Activated CD4-positive, alpha-beta T cell treated with anti-CD3 and anti-CD28 coated beads, Interleukin-2, amount 50 U/mL, for 1 hour (primary cell): ENCODE measurements around the gene SLC47A2.
"Not testable (repeated sequence)": the region's sequence is repeated elsewhere in the genome, so short reads cannot be mapped to it uniquely, and the experiment has no call there.

ENCODE experiments used
- DNase-seq: peaks from one replicate; pipeline ENCODE4 v3.0.0-alpha.2; 2020

The SLC47A2 gene

GRCh38 chr17:19716108-19717030 lies at the start of gene SLC47A2:
Gene SLC47A2, minus strand, starts transcription at chr17:19716584. Its CDS starts 29 bp downstream, at chr17:19716555.
- DNase-seq, result no peak

DNA sequence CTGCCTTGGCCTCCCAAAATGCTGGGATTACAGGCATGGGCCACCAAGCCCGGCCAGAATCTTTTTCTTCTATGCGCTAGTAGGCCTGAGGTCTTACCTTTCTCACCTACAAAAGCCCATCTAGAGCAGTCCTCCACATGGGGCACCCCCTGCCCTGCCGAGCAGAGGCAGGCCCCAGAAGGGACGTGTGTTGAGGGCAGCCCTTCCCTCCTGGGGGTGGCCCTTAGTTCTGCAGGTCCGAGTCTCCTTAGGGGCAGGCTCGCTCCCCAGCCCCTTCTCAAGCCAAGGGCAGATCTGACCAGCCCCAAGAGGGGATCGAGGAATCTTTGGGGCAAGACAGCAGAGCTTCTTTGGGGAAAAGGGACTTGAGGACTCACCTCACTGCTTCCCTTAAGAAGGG lies 49.6 kb upstream of the SLC47A2 start:
- no peak for DNase-seq

DNA sequence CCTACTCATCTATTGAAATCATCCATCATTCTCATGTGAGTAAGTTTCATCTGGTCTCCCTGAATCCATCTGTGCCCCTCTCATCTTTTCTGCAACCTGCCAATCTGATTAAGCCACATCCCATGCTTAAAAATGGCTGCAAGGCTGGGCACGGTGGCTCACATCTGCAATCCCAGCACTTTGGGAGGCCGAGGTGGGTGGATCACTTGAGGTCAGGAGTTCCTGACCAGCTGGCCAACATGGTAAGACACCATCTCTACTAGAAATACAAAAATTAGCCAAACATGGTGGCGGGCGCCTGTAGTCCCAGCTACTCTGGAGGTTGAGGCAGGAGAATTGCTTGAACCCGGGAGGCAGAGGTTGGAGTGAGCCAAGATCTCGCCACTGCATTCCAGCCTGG lies 47.6 kb upstream of the SLC47A2 start:
- DNase-seq, result not testable (repeated sequence)

DNA sequence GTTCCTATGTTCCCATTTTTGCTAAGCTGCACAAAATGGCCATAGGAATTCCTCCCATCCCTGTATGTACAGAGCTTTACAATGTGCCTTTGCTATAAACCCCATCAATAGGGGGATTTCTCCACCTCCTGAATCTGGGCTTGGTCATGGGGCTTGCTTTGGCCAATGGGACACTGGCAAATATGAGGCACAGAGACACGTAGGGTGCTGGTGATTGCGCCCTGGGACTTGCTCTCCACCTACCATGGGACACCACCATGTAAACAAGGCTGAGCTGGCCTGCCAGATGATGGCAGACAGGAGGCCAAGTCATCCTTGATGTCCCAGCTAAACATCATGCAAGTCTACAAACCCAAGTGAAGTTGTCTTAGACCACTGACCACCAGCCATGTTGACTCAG lies 47.0 kb upstream of the SLC47A2 start:
- no peak for DNase-seq

DNA sequence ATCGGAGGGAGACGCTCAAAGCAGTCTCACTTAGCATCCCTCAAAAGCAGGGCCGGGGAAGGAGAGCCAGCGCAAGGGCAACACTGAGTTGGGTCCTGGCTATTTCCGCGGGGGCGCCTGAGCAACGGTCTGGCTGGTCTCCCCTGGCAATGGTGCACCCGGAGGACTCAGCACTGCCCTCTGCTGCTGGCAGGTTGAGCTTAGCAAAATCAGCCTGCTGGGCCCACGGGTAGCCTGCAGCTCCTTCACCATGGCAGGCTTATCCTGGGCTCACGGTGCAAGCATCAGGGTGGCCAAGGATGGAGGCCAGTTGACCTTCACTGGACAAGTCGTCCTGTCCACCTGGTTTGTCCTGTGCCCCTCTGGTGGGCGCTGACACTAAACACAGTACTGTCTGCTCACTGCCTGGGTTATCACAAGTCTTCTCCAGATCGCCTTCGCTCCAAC lies 46.2 kb upstream of the SLC47A2 start:
- DNase-seq, result peak; percentile 59

DNA sequence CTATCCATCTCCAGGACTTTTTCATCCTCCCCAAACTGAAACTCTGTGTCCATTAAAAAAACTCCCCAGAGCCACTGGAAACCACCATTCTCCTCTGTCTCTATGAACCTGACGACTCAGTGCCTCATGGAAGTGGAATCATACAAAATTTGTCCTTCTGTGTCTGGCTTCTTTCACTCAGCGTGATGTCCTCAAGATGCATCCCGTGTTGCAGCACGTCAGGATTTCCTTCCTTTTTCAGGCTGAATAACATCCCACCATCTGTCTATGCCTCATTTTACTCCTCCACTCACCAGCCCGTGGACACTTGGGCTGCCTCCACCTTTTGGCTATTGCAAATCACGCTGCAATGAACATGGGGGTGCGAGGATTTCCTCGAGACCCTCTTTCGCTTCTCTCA lies 44.4 kb upstream of the SLC47A2 start:
- no peak for DNase-seq

- no peak for DNase-seq
Measured at GRCh38 chr17:19759568-19760549, 43.5 kb upstream of the SLC47A2 start.

- DNase-seq, result no peak
Measured at GRCh38 chr17:19757536-19758180, 41.3 kb upstream of the SLC47A2 start.

DNA sequence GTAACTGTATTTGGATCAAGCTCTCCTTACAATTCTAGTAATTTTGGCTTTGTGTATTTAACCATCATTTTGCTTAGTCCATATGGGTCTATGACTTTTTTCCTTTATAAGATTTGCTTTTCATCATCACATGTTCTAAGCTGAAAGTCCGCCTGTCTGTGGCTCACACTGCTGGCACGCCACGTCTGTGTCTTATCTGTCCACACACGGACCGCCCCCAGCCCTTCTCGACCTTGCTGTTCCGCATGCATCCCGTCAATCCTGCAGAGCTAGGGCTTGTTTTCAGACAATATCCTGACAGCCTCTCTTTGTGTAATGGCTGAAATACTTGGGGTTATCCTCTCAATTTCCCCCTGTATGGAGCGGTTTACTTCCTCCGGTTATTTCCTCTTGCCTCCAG lies 40.2 kb upstream of the SLC47A2 start:
- DNase-seq, result no peak

DNA sequence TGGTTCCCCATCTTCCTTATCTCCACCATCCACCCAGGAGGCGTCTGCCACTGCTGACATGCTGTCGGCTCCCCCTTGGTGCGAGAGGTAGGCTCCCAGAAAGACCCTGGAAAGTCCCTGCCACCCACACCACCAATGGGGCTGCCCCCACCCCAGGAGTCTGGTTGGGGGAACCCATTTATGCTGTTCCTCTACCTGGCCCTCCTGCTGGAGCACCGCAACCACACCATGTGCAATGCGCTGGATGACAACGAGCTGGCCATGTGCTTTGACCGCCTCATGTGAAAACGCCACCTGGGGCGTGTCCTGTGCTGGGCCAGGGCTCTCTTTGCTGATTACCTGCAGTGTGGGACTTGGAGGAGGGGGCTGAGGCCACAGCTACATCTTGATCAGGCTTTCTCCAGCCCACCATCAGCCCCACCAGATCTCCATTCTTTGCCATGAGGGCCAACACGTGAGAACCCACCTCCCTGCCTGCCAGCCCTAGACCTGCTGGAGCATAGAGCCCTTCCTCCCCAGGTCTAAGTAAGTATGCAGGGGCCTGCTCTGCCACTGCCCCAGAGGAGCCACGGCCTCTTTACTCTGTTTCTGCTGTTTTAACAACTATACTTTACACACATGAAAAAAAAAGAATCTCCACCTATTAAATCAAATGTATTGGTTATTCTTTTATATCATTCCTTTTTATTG lies 39.6 kb upstream of the SLC47A2 start:
- DNase-seq, result no peak

GRCh38 chr17:19755392-19755791 lies 39.0 kb upstream of the SLC47A2 start:
- no peak for DNase-seq

DNA sequence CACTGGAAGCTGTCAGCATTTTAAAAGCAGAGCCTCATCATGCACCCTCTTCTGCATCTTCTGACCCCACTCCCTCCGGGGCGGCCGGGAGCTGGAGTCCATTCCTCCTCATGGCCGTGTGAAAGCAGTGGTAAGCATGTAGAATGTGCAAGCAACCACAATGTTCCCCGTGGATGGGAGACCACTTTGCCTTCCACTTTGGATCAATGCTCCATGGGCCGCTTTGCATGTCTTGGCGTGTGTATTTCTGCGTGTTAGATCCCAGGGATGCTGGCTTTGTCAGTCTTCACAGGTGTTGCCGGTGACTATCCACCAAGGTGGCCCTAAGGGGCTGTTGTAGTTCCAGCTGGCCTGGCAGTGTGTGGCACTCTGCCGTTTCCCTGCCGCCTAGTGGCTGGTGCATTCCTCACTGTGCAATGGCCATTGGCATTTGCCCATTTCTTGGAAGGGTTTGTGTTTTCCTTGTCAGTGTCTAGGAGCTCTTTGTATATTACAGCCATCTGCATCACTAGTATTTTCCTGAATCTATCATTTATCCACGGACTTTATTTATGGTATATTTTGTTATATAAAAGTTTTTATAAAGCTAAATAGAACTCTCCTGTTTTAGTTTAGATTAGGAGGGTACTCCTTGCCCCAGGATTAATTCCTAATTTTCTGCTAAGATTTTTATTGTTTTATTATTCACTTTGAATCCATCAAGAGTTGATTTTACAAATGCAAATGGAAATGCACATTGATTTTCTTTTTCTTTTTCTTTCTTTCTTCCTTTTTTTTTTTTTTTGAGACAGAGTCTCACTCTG lies 37.5 kb upstream of the SLC47A2 start:
- DNase-seq, result no peak

- DNase-seq, result no peak
Measured at GRCh38 chr17:19753051-19753509, 36.7 kb upstream of the SLC47A2 start.

DNA sequence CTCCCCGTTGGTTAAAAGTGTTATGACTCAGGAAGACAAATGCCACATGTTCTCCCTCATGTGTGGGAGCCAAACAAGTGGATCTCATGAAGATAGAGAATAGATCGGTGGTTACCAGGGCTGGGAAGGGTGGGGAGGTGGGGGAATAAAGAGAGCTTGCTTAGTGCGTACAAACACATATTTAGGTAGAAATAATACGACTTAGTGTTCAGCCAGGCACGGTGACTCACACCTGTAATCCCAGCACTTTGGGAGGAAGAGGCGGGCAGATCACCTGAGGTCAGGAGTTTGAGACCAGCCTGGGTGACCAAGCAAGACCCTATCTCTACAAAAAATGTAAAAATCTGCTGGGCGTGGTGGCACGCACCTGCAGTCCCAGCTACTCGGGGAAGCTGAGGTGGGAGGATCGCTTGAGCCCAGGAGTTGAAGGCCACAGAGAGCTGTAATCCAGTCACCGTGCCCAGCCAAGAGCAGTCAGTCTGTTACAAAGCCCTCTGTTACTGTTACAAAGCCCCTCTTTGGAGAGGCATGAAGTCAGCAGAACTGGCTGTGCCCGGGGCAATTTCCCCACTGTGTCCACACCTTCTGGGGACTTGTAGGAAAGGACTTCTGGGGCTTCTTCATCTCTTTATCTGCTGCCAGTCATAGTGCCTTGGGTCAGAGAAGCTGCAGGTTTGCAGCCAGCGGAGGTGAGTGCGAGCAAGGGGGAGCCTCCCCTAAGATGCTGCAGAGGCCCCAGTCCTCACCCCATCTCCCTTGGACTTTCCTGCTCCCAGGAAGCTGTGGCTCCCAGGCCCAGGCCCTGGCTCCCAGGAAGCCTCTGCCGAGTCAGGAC lies 36.0 kb upstream of the SLC47A2 start:
- DNase-seq, result no peak

DNA sequence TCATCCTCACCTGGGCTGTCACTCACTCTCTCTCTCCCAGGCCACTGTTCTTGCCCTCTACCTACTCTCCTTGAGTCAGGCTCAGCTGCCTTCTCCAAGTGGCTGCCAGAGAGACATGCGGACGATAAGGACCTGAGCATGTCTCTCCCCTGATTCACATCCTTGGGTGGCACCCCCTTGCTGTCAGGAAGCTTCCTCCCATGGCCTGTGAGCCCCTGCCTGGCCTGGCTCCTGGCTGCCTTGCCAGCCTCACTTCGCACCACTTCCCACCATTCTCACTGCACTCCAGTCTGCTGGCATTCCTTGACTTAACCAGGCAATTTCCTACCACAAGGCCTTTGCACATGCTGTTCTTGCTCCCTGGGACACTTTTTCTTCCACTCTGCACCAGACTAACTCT lies 34.5 kb upstream of the SLC47A2 start:
- no peak for DNase-seq

DNA sequence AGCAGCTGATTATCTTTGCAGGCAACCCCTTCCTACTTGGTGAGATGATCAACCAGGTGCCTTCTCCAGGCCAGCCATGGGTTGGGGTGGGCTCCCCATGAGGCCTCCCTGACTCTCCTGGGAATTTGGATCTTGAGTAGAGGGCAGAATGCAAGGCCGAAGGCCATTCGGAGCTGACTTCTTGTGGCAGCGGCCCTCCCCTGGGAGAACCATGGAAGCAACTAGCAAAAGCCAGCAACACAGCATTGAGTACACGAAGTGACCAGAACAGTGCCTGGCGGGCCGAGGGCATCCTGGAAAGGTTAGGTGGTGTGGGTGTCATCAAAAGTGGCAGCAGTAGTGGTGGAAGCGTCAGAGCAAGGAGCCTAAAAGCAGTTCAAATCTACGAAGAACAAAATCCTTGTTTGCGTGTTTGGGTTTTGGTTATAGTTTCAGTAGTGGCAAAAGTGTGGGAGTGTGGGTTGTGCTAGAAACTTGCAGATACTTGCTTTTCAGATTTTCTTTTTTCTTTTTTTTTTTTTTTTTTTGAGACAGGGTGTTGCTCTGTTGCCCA lies 33.7 kb upstream of the SLC47A2 start:
- DNase-seq, result no peak

DNA sequence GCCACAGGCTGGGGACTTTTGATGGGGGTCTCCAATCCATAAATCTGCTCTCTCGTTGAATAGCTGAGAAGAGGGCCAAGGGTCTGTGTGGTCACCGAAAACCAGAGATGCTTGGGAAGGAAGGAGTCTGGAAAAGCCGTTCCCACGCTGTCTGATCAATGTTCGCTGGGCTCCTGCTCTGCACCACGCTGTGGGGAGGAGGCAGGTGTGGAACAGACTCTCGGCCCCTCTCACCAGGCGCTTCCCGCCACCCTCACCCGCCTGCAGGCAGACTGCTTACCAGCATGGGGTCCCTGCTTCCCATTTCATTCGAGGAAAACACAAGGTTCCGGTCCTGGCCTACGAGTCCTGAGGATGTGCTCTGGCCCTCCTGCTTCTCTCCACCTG lies 32.4 kb upstream of the SLC47A2 start:
- DNase-seq, result no peak

GRCh38 chr17:19747829-19748806 lies 31.7 kb upstream of the SLC47A2 start, which contains the start of gene ALDH3A1:
Gene ALDH3A1, minus strand, starts transcription at chr17:19748298. Its CDS starts 3,169 bp downstream, at chr17:19745129.
- no peak for DNase-seq
